Peyer's patch (tissue), 4 donors: Measurements from ENCODE around the gene TRIM48. TPM values are rescaled to one million over a fixed set of nuclear protein-coding genes. Genes with fewer than 3 reads are reported as not detected.
"Not testable (repeated sequence)": the region's sequence is repeated elsewhere in the genome, so short reads cannot be mapped to it uniquely, and the experiment has no call there.

ENCODE experiments used
- DNase-seq, 3 donors: peaks; one replicate each; pipeline ENCODE4 v3.0.0-alpha.2; 2017 to 2019
- H3K27ac ChIP-seq, 4 donors: fragments of 200-600 bp; sonication (generic); one replicate each; pipeline ENCODE4 v1.5.1; 2016 to 2019
- H3K27me3 ChIP-seq, 2 donors: fragments of 200-600 bp; sonication (generic); one replicate each; pipeline ENCODE4 v1.5.1; 2019
- H3K36me3 ChIP-seq, 3 donors: fragments of 200-600 bp; sonication (generic); one replicate each; pipeline ENCODE4 v1.5.1; 2016 to 2019
- H3K4me1 ChIP-seq, 4 donors: fragments of 200-600 bp; sonication (generic); one replicate each; pipeline ENCODE4 v1.5.1; 2016 to 2019
- H3K4me3 ChIP-seq, 4 donors: fragments of 200-600 bp; sonication (generic); 1 replicate in 3 of 4; 2 replicates in 1 of 4; pipeline ENCODE4 v1.5.1; 2016 to 2019; ENCODE audit warnings: mild to moderate bottlenecking in 1 of 4
- H3K9me3 ChIP-seq, 4 donors: fragments of 200-600 bp; sonication (generic); one replicate each; pipeline ENCODE4 v1.5.1; 2016 to 2019; ENCODE audit warnings: mild to moderate bottlenecking in 1 of 4
- POLR2A ChIP-seq, 2 donors: fragments of 450-650 bp; IDR thresholded peaks; one replicate each; pipeline ENCODE4 v1.5.1; 2017; ENCODE audit warnings: antibody characterized with exemption in 2 of 2, mild to moderate bottlenecking in 2 of 2, moderate library complexity in 2 of 2
- small RNA-seq, 2 donors: library from RNA; depleted of rRNA; stranded (forward); fragments of <200 nt; gene quantifications; one replicate each; pipeline ENCODE3, GENCODE V24; 2016
- total RNA-seq, 4 donors: library from RNA; depleted of rRNA; stranded (reverse); fragments of >200 nt; gene quantifications; one replicate each; pipeline ENCODE4 v1.1.0, GENCODE V29; 2016
- TF ChIP-seq, protein P1 (sequence below), 6 experiments: fragments of 450-650 bp in 4 of 6; fragments of 200-600 bp in 2 of 6; sonication (generic) in 1 of 6; IDR thresholded peaks; one replicate each; pipeline ENCODE4 v1.5.1; 2017 to 2019; ENCODE audit warnings: antibody characterized with exemption in 6 of 6, mild to moderate bottlenecking in 3 of 6, moderate library complexity in 1 of 6

The TRIM48 gene, protein sequence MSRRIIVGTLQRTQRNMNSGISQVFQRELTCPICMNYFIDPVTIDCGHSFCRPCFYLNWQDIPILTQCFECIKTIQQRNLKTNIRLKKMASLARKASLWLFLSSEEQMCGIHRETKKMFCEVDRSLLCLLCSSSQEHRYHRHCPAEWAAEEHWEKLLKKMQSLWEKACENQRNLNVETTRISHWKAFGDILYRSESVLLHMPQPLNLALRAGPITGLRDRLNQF
- not detected for total RNA-seq

DNA sequence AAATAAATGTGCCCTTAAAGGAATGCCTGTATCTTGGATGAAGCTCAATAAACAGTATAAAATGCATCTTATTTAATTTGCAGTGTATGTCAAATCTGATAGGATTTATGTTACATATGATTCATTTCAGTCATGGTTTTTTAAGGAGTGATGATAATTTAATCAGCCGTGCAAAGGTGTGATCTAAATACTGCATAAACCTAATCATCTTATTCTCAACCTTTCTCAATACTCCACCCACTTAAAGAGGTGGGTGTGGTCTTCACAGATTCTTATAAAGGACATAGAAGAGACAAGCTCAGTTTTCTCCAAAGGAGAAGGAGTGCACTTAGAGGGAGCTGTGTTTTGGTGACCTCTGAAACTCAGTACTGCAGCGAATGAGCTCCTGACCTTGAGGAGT lies at the start of gene TRIM48:
TRIM48 (plus strand) TSS at position 301 of the 400 bp plus-strand sequence. CDS start 113 bp downstream, outside the sequence.
- H3K36me3 ChIP-seq, H3K4me1 ChIP-seq, H3K4me3 ChIP-seq, H3K9me3 ChIP-seq, H3K27ac ChIP-seq, H3K27me3 ChIP-seq, DNase-seq: not testable (repeated sequence)

DNA sequence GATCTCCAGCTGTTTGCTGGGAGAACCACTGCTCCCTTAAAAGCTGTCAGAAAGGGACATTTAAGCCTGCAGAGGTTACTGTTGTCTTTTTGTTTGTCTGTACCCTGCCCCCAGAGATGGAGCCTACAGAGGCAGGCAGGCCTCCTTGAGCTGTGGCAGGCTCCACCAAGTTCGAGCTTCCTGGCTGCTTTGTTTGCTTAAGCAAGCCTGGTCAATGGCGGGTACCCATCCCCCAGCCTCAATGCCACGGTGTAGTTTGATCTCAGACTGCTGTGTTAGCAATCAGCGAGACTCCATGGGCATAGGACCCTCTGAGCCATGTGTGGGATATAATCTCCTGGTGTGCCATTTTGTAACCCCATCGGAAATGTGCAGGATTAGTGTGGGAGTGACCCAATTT lies 23.6 kb upstream of the TRIM48 start:
- H3K4me3 ChIP-seq, H3K36me3 ChIP-seq, H3K27me3 ChIP-seq, H3K27ac ChIP-seq, H3K9me3 ChIP-seq, H3K4me1 ChIP-seq: not testable (repeated sequence)
- DNase-seq = peak in 1 of 3 donors; percentile 23

DNA sequence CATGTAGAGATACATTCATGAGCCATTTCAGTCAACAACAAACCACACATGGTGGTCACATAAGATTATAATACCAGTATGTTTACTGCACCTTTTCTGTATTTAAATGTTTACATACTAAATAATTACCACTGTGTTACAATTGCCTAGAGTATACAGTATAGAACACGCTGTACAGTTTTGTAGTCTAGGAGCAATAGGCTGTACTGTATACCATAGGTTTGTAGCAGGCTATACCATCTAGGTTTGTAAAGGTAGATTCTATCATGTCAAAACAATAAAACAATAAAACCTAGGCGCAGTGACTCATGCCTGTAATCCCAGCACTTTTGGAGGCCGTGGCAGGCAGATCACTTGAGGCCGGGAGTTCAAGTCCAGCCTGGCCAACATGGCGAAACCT lies 1.1 kb downstream of the TRIM48 start:
- no peak for TF ChIP-seq POLR2A (IDR thresholded peaks at IDR 0.05)
- TF ChIP-seq, protein P1, sequence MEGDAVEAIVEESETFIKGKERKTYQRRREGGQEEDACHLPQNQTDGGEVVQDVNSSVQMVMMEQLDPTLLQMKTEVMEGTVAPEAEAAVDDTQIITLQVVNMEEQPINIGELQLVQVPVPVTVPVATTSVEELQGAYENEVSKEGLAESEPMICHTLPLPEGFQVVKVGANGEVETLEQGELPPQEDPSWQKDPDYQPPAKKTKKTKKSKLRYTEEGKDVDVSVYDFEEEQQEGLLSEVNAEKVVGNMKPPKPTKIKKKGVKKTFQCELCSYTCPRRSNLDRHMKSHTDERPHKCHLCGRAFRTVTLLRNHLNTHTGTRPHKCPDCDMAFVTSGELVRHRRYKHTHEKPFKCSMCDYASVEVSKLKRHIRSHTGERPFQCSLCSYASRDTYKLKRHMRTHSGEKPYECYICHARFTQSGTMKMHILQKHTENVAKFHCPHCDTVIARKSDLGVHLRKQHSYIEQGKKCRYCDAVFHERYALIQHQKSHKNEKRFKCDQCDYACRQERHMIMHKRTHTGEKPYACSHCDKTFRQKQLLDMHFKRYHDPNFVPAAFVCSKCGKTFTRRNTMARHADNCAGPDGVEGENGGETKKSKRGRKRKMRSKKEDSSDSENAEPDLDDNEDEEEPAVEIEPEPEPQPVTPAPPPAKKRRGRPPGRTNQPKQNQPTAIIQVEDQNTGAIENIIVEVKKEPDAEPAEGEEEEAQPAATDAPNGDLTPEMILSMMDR (IDR thresholded peaks at IDR 0.05) = no peak
- no peak overlapping the region for H3K4me3 ChIP-seq
- no peak overlapping the region for H3K27ac ChIP-seq
- no peaks in the 10 kb centered on the region for H3K36me3 ChIP-seq
- H3K9me3 ChIP-seq = no peaks in the 10 kb centered on the region
- DNase-seq = no peak
- H3K4me1 ChIP-seq = no peaks in the 10 kb centered on the region
- H3K27me3 ChIP-seq = no peaks in the 10 kb centered on the region

Small RNA genes within 50 kb of the gene (small RNA-seq; reads per million reads assigned to genes)
- gene AP005597.4 = 0 reads per million in 2 donors

Other genes with a start within 250 kb of the TRIM48 start
- gene OR4A16, start 81.0 kb downstream of the TRIM48 start, total RNA-seq = not detected
- gene OR4A15, start 105.8 kb downstream of the TRIM48 start, total RNA-seq = not detected